Heart left ventricle (tissue), 13 donors: Measurements from ENCODE around the gene TUBB.

Experiments
- POLR2A ChIP-seq, 2 donors: fragments of 450-650 bp; IDR thresholded peaks; one replicate each; pipeline ENCODE4 v1.6.1; 2017; ENCODE audit warnings: antibody characterized with exemption in 2 of 2, mild to moderate bottlenecking in 2 of 2, moderate library complexity in 2 of 2
- TF ChIP-seq, protein P1 (sequence below), 12 donors: fragments of 200-600 bp; sonication (generic) in 4 of 12; IDR thresholded peaks; one replicate each; pipeline versions ENCODE4 v1.5.0 to v1.8.0; 2018 to 2022; ENCODE audit warnings: antibody characterized with exemption in 12 of 12, mild to moderate bottlenecking in 5 of 12
- donor health status: ischemic (EF 13 %, LVEDD 7.1; RV severe dilation, severe dysfunction).
- donor health status: DM: no; HTN: yes; CAD: no.
- donor health status: DM: no; HTN: no; CAD: no.
- donor health status: ischemic (EF 25% LVEDD 6.9; RV normal size, moderate dysfunction).
- donor health status: ischemic (EF 25% LVEDD 5.7; RV mildly dilated, moderate dysfunction).
- donor health status: ischemic (EF 35%, LVEDD 5.7; RV mildly dilated, moderate dysfunction).
- donor health status: nonischemic (EF 11% LVEDD 7.7; RV severe dilation, severe dysfunction).
- donor health status: DM: yes; HTN: yes; CAD: no.
- donor health status: PGD.
- donor health status: ischemic (EF 29% LVEDD 5.4; RV normal size, mild dysfunction).
- donor health status: nonischemic (EF 23%, LVEDD 6.1; RV moderate dilation, normal function).

DNA sequence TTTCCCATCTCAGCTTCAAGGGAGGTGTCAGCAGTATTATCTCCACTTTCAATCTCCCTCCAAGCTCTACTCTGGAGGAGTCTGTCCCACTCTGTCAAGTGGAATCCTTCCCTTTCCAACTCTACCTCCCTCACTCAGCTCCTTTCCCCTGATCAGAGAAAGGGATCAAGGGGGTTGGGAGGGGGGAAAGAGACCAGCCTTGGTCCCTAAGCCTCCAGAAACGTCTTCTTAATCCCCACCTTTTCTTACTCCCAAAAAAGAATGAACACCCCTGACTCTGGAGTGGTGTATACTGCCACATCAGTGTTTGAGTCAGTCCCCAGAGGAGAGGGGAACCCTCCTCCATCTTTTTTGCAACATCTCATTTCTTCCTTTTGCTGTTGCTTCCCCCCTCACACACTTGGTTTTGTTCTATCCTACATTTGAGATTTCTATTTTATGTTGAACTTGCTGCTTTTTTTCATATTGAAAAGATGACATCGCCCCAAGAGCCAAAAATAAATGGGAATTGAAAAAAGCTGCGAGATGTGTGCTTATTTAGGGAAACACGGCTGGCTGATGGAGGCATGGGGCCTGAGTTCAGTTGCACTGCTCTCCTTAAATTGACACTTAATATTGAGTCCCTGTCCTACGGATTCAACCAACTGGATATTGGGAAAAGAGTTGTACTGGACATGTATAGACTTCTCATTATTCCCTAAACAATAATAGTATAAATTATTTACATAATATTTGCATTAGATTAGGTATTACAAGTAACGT lies 4.9 kb downstream of the TUBB start:
- no peak for TF ChIP-seq POLR2A (IDR thresholded peaks at IDR 0.05)
- TF ChIP-seq, protein P1, sequence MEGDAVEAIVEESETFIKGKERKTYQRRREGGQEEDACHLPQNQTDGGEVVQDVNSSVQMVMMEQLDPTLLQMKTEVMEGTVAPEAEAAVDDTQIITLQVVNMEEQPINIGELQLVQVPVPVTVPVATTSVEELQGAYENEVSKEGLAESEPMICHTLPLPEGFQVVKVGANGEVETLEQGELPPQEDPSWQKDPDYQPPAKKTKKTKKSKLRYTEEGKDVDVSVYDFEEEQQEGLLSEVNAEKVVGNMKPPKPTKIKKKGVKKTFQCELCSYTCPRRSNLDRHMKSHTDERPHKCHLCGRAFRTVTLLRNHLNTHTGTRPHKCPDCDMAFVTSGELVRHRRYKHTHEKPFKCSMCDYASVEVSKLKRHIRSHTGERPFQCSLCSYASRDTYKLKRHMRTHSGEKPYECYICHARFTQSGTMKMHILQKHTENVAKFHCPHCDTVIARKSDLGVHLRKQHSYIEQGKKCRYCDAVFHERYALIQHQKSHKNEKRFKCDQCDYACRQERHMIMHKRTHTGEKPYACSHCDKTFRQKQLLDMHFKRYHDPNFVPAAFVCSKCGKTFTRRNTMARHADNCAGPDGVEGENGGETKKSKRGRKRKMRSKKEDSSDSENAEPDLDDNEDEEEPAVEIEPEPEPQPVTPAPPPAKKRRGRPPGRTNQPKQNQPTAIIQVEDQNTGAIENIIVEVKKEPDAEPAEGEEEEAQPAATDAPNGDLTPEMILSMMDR (IDR thresholded peaks at IDR 0.05): no peak
